CD4-positive, alpha-beta T cell treated with Interleukin-4 for 4 hours (primary cell): ENCODE data around the gene PRTFDC1.
A peak's percentile ranks its signal among the peaks of the same experiment; 100 is the strongest.
"Not testable (repeated sequence)": the region's sequence is repeated elsewhere in the genome, so short reads cannot be mapped to it uniquely, and the experiment has no call there.

Experiments
- DNase-seq: peaks from one replicate; pipeline ENCODE4 v3.0.0-alpha.2; 2020

The PRTFDC1 gene

GRCh38 chr10:24963521-24964041 is 11.2 kb upstream of the PRTFDC1 start:
- DNase-seq: no peak

GRCh38 chr10:24962995-24963394 is 10.6 kb upstream of the PRTFDC1 start:
- DNase-seq: no peak

GRCh38 chr10:24961582-24961981 is 9.2 kb upstream of the PRTFDC1 start:
- no peak for DNase-seq

GRCh38 chr10:24959382-24959730 is 7.0 kb upstream of the PRTFDC1 start:
- no peak for DNase-seq

GRCh38 chr10:24958721-24959381 is 6.4 kb upstream of the PRTFDC1 start:
- no peak for DNase-seq

GRCh38 chr10:24958091-24958720 is 5.8 kb upstream of the PRTFDC1 start:
- DNase-seq: no peak

GRCh38 chr10:24957624-24958051 is 5.2 kb upstream of the PRTFDC1 start:
- not testable (repeated sequence) for DNase-seq

GRCh38 chr10:24953675-24954074 is 1.3 kb upstream of the PRTFDC1 start:
- DNase-seq: no peak

GRCh38 chr10:24952707-24953645 is 570 bp upstream of the PRTFDC1 start:
- DNase-seq: peak; percentile 33

GRCh38 chr10:24951201-24952142 is 934 bp downstream of the PRTFDC1 start:
- no peak for DNase-seq

- no peak for DNase-seq
These were observed 2.0 kb downstream of the PRTFDC1 start for GRCh38 chr10:24950439-24950838.

GRCh38 chr10:24949616-24950015 is 2.8 kb downstream of the PRTFDC1 start:
- DNase-seq: no peak

- peak; percentile 9 for DNase-seq
These were observed 4.9 kb downstream of the PRTFDC1 start for GRCh38 chr10:24947304-24948097.

GRCh38 chr10:24944512-24945255 is 7.7 kb downstream of the PRTFDC1 start:
- no peak for DNase-seq

GRCh38 chr10:24938525-24938924 is 13.9 kb downstream of the PRTFDC1 start:
- no peak for DNase-seq

- DNase-seq: no peak
These were observed 14.3 kb downstream of the PRTFDC1 start for GRCh38 chr10:24938076-24938475.

- no peak for DNase-seq
These were observed 16.7 kb downstream of the PRTFDC1 start for GRCh38 chr10:24935504-24936292.

GRCh38 chr10:24931236-24931635 is 21.2 kb downstream of the PRTFDC1 start:
- DNase-seq: no peak

GRCh38 chr10:24930427-24930826 is 22.0 kb downstream of the PRTFDC1 start:
- no peak for DNase-seq

GRCh38 chr10:24929904-24930303 is 22.5 kb downstream of the PRTFDC1 start:
- DNase-seq: no peak
